ENCODE data around the gene EIPR1. TPM values are rescaled to one million over a fixed set of nuclear protein-coding genes. Genes with fewer than 3 reads are reported as not detected.
"Not testable (repeated sequence)": the region's sequence is repeated elsewhere in the genome, so short reads cannot be mapped to it uniquely, and the experiment has no call there.

EIPR1 gene
- total and polyA plus RNA-seq, 2 donors (not counting 3 experiments of a cell fraction or from before 2014, with no cell fraction given): 30.8 to 57.3 TPM

- peak overlapping the region; percentile 60 to 99 (median 78) for H3K4me3 ChIP-seq (replicated peaks in 1 of 3; ENCODE audit: insufficient read depth in 1 of 3, low read depth in 1 of 3, low read length in 3 of 3)
- DNase-seq (ENCODE audit: low read depth, low spot score) (no peak), FAIRE-seq (no peak)
- ChIA-PET CTCF (interaction anchor here (1.3 kb wide), 1 partner anchor 14 kb away, joined by 4 read pairs; no protein-coding TSS in a partner anchor), POLR2A (interaction anchor here (0.6 kb wide), 1 partner anchor 198 kb away, joined by 3 read pairs; the partner anchor contains the start of gene RPS7)
- TF ChIP-seq POLR2A (IDR thresholded peaks at IDR 0.05; ENCODE audit: low read depth, low read length): no peak
- no peak for TF ChIP-seq EZH2 (IDR thresholded peaks at IDR 0.05; ENCODE audit: borderline replicate concordance, low read depth, low read length, severe bottlenecking)
- TF ChIP-seq POLR2AphosphoS5 (IDR thresholded peaks at IDR 0.05; ENCODE audit: insufficient read depth, low read depth, low read length): no peak
- no peak for TF ChIP-seq MYC (IDR thresholded peaks at IDR 0.05; ENCODE audit: low read depth, low read length)
- no peak for TF ChIP-seq GATA2 (IDR thresholded peaks at IDR 0.05; ENCODE audit: insufficient read depth, insufficient read length, low read depth, low read length)
- no peak for TF ChIP-seq JUN (IDR thresholded peaks at IDR 0.05; ENCODE audit: borderline replicate concordance, insufficient read depth, insufficient read length, low read depth)
- no TSS peak for BruUV-seq (replicated peaks)
- no peaks in the 10 kb centered on the region for H3K9me3 ChIP-seq (replicated peaks; ENCODE audit: control insufficient read depth, insufficient read depth, low read length)
- peaks cover 26% of the 10 kb centered on the region for H3K4me1 ChIP-seq (ENCODE audit: control insufficient read depth, extremely low read depth, insufficient read depth, low read length)
- intact Hi-C loops (cut with micrococcal nuclease): loop anchor here (1.0 to 5.0 kb wide), 3 partner anchors 75 to 198 kb away; partner anchors contain the start of gene RPS7
- no peak overlapping the region for H2AFZ ChIP-seq (ENCODE audit: low read depth, low read length)
- peak overlapping the region; percentile 84 for H3K4me2 ChIP-seq (ENCODE audit: insufficient read depth, low read length)
- no peaks in the 10 kb centered on the region for H3K27me3 ChIP-seq (ENCODE audit: control insufficient read depth in 2 of 2, insufficient read depth in 2 of 2, low read length in 2 of 2)
- no peaks in the 10 kb centered on the region for H3K36me3 ChIP-seq (ENCODE audit: control insufficient read depth in 2 of 2, extremely low read depth in 1 of 2, insufficient read depth in 2 of 2, low read length in 2 of 2)
- H3K79me2 ChIP-seq (ENCODE audit: control insufficient read depth, insufficient read depth, low read length): peaks cover 29% of the 10 kb centered on the region
- no peaks in the 10 kb centered on the region for H3K9me1 ChIP-seq (replicated peaks; ENCODE audit: control insufficient read depth, extremely low read depth, insufficient read depth, low read length)
- dilution Hi-C loops (cut with MboI; ENCODE audit: extremely low pct_ligation_motif_present, low sequenced_read_pairs): no loop called here
- H3K27ac ChIP-seq (ENCODE audit: insufficient read depth, low read depth, low read length): no peak overlapping the region
- H4K20me1 ChIP-seq (replicated peaks; ENCODE audit: control insufficient read depth, extremely low read depth, insufficient read depth, low read length): no peaks in the 10 kb centered on the region
- peak overlapping the region; percentile 53 for H3K9ac ChIP-seq (replicated peaks; ENCODE audit: extremely low read depth, insufficient read depth, low read length)
Measured at GRCh38 chr2:3376821-3377220, 797 bp downstream of the EIPR1 start.

- H3K4me3 ChIP-seq (replicated peaks in 1 of 3; ENCODE audit: insufficient read depth in 1 of 3, low read depth in 1 of 3, low read length in 3 of 3); H3K9me1 ChIP-seq (replicated peaks; ENCODE audit: control insufficient read depth, extremely low read depth, insufficient read depth, low read length); H3K4me2 ChIP-seq (ENCODE audit: insufficient read depth, low read length); H2AFZ ChIP-seq (ENCODE audit: low read depth, low read length); H3K27ac ChIP-seq (ENCODE audit: insufficient read depth, low read depth, low read length); H3K27me3 ChIP-seq (ENCODE audit: control insufficient read depth in 2 of 2, insufficient read depth in 2 of 2, low read length in 2 of 2); H3K4me1 ChIP-seq (ENCODE audit: control insufficient read depth, extremely low read depth, insufficient read depth, low read length); H3K9me3 ChIP-seq (replicated peaks; ENCODE audit: control insufficient read depth, insufficient read depth, low read length); H4K20me1 ChIP-seq (replicated peaks; ENCODE audit: control insufficient read depth, extremely low read depth, insufficient read depth, low read length); POLR2A ChIA-PET; H3K9ac ChIP-seq (replicated peaks; ENCODE audit: extremely low read depth, insufficient read depth, low read length); BruUV-seq (replicated peaks); intact Hi-C loops (cut with micrococcal nuclease); H3K36me3 ChIP-seq (ENCODE audit: control insufficient read depth in 2 of 2, extremely low read depth in 1 of 2, insufficient read depth in 2 of 2, low read length in 2 of 2); CTCF ChIA-PET; dilution Hi-C loops (cut with MboI; ENCODE audit: extremely low pct_ligation_motif_present, low sequenced_read_pairs); DNase-seq (ENCODE audit: low read depth, low spot score); FAIRE-seq: not testable (repeated sequence)
- peaks cover 13% of the 10 kb centered on the region for H3K79me2 ChIP-seq (ENCODE audit: control insufficient read depth, insufficient read depth, low read length)
Measured at GRCh38 chr2:3369340-3370181, 8.1 kb downstream of the EIPR1 start.
